Hepatocyte (in vitro differentiated cells): ENCODE data around the gene LUZP4. TPM values are rescaled to one million over a fixed set of nuclear protein-coding genes. Genes with fewer than 3 reads are reported as not detected.

ENCODE experiments used
- DNase-seq: peaks from one replicate; pipeline ENCODE4 v3.0.0-alpha.2; 2016; ENCODE audit warnings: low spot score
- H2AFZ ChIP-seq: fragments of 200-600 bp; sonication (generic); 2 replicates; pipeline ENCODE4 v1.6.0; 2016; ENCODE audit warnings: antibody characterized with exemption, mild to moderate bottlenecking
- H3K27ac ChIP-seq: fragments of 200-600 bp; sonication (generic); 2 replicates; pipeline ENCODE4 v1.5.1; 2016; ENCODE audit warnings: mild to moderate bottlenecking
- H3K27me3 ChIP-seq: fragments of 200-600 bp; sonication (generic); 2 replicates; pipeline ENCODE4 v1.6.1; 2016
- H3K36me3 ChIP-seq: fragments of 200-600 bp; sonication (generic); replicated peaks from 2 replicates; pipeline ENCODE4 v1.5.1; 2016; ENCODE audit warnings: low read depth; ENCODE audit not compliant: insufficient read depth
- H3K4me1 ChIP-seq: fragments of 200-600 bp; sonication (generic); 2 replicates; pipeline ENCODE4 v1.5.1; 2016; ENCODE audit warnings: mild to moderate bottlenecking, moderate library complexity; ENCODE audit not compliant: insufficient read depth
- H3K4me2 ChIP-seq: fragments of 200-600 bp; sonication (generic); 2 replicates; pipeline ENCODE4 v1.6.0; 2016
- H3K4me3 ChIP-seq: fragments of 200-600 bp; sonication (generic); 2 replicates; pipeline ENCODE4 v1.5.1; 2016; ENCODE audit warnings: mild to moderate bottlenecking
- H3K79me2 ChIP-seq: fragments of 200-600 bp; sonication (generic); 2 replicates; pipeline ENCODE4 v1.6.0; 2017; ENCODE audit warnings: mild to moderate bottlenecking
- H3K9me2 ChIP-seq: fragments of 200-600 bp; sonication (generic); replicated peaks from 2 replicates; pipeline ENCODE4 v1.6.0; 2017; ENCODE audit warnings: mild to moderate bottlenecking; ENCODE audit not compliant: insufficient read depth
- H3K9me3 ChIP-seq: fragments of 200-600 bp; sonication (generic); 2 replicates; pipeline ENCODE4 v1.5.1; 2016; ENCODE audit warnings: low read depth, mild to moderate bottlenecking
- H4K20me1 ChIP-seq: fragments of 200-600 bp; sonication (generic); 2 replicates; pipeline ENCODE4 v1.6.0; 2016; ENCODE audit warnings: mild to moderate bottlenecking; ENCODE audit not compliant: insufficient read depth, poor library complexity, severe bottlenecking
- EZH2 ChIP-seq: fragments of 200-600 bp; sonication (generic); IDR thresholded peaks from 2 replicates; pipeline ENCODE4 v1.6.1; 2016; ENCODE audit warnings: antibody characterized with exemption, mild to moderate bottlenecking, borderline replicate concordance
- EZH2phosphoT487 ChIP-seq: fragments of 200-600 bp; sonication (generic); IDR thresholded peaks from one replicate; pipeline ENCODE4 v1.6.1; 2018; ENCODE audit warnings: antibody characterized with exemption, mild to moderate bottlenecking, low read depth, moderate library complexity; ENCODE audit not compliant: unreplicated experiment, severe bottlenecking
- WGBS: methylation state at CpG from one replicate; pipeline ENCODE4 v1.1.6; 2016; ENCODE audit warnings: low lambda C conversion rate; ENCODE audit errors: missing lambda C conversion rate; 5-methylcytosine and 5-hydroxymethylcytosine counted together
- polyA plus RNA-seq: library from polyadenylated mRNA; unstranded; fragments of >200 nt; fragmentation: Nextera tagmentation; extraction: Ambion mirVana; gene quantifications from 2 replicates; pipeline ENCODE4 v1.2.1, GENCODE V29; 2016
- total RNA-seq: library from RNA; depleted of rRNA; stranded (reverse); fragments of >200 nt; gene quantifications from 2 replicates; pipeline ENCODE4 v1.2.3, GENCODE V29; 2014
- TF ChIP-seq, protein P1 (sequence below): fragments of 200-600 bp; sonication (generic); IDR thresholded peaks from 2 replicates; pipeline ENCODE4 v1.5.1; 2016; ENCODE audit warnings: antibody characterized with exemption, mild to moderate bottlenecking; ENCODE audit not compliant: poor library complexity

The LUZP4 gene
- total and polyA plus RNA-seq, 2 experiments from 2014 or later, result not detected

- H3K79me2 ChIP-seq, result no peaks in the 10 kb centered on the region
- no peaks in the 10 kb centered on the region for H3K27me3 ChIP-seq
- H3K4me1 ChIP-seq, result peaks cover 24% of the 10 kb centered on the region
- TF ChIP-seq, protein P1, sequence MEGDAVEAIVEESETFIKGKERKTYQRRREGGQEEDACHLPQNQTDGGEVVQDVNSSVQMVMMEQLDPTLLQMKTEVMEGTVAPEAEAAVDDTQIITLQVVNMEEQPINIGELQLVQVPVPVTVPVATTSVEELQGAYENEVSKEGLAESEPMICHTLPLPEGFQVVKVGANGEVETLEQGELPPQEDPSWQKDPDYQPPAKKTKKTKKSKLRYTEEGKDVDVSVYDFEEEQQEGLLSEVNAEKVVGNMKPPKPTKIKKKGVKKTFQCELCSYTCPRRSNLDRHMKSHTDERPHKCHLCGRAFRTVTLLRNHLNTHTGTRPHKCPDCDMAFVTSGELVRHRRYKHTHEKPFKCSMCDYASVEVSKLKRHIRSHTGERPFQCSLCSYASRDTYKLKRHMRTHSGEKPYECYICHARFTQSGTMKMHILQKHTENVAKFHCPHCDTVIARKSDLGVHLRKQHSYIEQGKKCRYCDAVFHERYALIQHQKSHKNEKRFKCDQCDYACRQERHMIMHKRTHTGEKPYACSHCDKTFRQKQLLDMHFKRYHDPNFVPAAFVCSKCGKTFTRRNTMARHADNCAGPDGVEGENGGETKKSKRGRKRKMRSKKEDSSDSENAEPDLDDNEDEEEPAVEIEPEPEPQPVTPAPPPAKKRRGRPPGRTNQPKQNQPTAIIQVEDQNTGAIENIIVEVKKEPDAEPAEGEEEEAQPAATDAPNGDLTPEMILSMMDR, result no peak
- TF ChIP-seq EZH2 (no peak), EZH2phosphoT487 (no peak)
- DNase-seq, result no peak
- H3K9me3 ChIP-seq, result no peaks in the 10 kb centered on the region
- no peak overlapping the region for H3K4me3 ChIP-seq
- no peaks in the 10 kb centered on the region for H4K20me1 ChIP-seq
- no peak overlapping the region for H3K4me2 ChIP-seq
- H3K36me3 ChIP-seq, result no peaks in the 10 kb centered on the region
- no peaks in the 10 kb centered on the region for H3K9me2 ChIP-seq
- H2AFZ ChIP-seq, result no peak overlapping the region
- no peak overlapping the region for H3K27ac ChIP-seq
These were observed 31.8 kb upstream of the LUZP4 start for GRCh38 chrX:115257711-115258110.

- Histone ChIP-seq H3K4me1 (peaks cover 24% of the 10 kb centered on the region), H2AFZ (no peak overlapping the region), H3K9me2 (no peaks in the 10 kb centered on the region), H3K9me3 (no peaks in the 10 kb centered on the region), H3K36me3 (no peaks in the 10 kb centered on the region), H3K27me3 (no peaks in the 10 kb centered on the region), H3K4me2 (peak overlapping the region; percentile 56), H4K20me1 (no peaks in the 10 kb centered on the region), H3K27ac (peak overlapping the region; percentile 74), H3K79me2 (no peaks in the 10 kb centered on the region), H3K4me3 (no peak overlapping the region)
- WGBS, result 18% methylated on average over 3 of the region's 3 CpGs
- DNase-seq, result peak; percentile 36
- no peak for TF ChIP-seq EZH2phosphoT487
- no peak for TF ChIP-seq EZH2
- TF ChIP-seq, protein P1, result no peak
These were observed 30.2 kb upstream of the LUZP4 start for GRCh38 chrX:115259238-115259875.

DNA sequence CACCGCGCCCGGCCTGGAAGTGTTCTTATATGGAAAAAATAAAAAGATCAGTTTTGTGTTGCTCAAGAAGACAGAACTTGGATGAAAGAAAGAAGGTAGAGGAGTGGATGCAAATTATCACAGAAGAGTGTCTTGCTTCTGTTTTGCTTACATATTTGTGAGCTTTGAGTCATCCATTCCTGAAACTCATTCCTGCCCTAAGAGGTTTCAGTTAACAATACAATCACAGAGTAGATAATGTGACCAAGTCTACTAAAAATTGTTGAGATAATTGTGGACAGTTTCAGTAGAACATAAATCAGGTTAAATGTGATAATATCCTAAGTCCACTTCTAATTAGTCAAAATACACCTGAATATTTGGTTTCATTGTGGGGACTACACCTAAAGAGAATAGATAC, 29.2 kb upstream of the LUZP4 start:
- Histone ChIP-seq H2AFZ (no peak overlapping the region), H3K9me3 (no peaks in the 10 kb centered on the region), H3K27ac (peak overlapping the region; percentile 74), H3K9me2 (no peaks in the 10 kb centered on the region), H4K20me1 (no peaks in the 10 kb centered on the region), H3K36me3 (no peaks in the 10 kb centered on the region), H3K4me2 (no peak overlapping the region), H3K27me3 (no peaks in the 10 kb centered on the region), H3K79me2 (no peaks in the 10 kb centered on the region), H3K4me1 (peaks cover 24% of the 10 kb centered on the region), H3K4me3 (no peak overlapping the region)
- DNase-seq, result peak; percentile 10
- 98% methylated on average over 3 of the region's 3 CpGs for WGBS
- TF ChIP-seq EZH2phosphoT487, result no peak
- TF ChIP-seq, protein P1, result no peak
- no peak for TF ChIP-seq EZH2

DNA sequence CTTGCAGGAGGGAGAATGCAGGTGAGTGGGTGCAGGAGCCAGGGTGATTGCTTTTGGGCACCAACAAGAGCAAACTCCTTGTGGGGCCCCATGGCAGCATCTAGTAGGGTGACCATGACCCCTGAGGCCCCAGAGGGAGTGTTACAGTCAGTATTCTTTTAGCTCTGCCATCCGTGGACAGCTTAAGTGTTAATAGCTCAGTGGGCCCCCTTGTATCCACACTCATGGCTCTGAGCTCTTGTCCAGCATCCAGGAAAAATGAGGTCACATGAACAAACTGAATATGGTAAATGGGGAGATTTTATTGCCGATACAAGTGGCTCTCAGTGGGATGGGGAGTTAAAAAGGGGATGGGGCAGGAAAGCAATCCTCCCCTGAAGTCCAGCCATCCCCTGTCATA, 28.4 kb upstream of the LUZP4 start:
- no peak for DNase-seq
- Histone ChIP-seq H3K4me2 (no peak overlapping the region), H3K4me3 (no peak overlapping the region), H3K4me1 (peaks cover 24% of the 10 kb centered on the region), H3K9me2 (no peaks in the 10 kb centered on the region), H3K36me3 (no peaks in the 10 kb centered on the region), H2AFZ (no peak overlapping the region), H4K20me1 (no peaks in the 10 kb centered on the region), H3K27ac (no peak overlapping the region), H3K27me3 (no peaks in the 10 kb centered on the region), H3K79me2 (no peaks in the 10 kb centered on the region), H3K9me3 (no peaks in the 10 kb centered on the region)
- 79% methylated on average over 2 of the region's 2 CpGs for WGBS
- no peak for TF ChIP-seq EZH2phosphoT487
- TF ChIP-seq, protein P1, result no peak
- no peak for TF ChIP-seq EZH2
